Natural killer cell treated with Interleukin-12 subunit alpha and Interleukin-12 subunit beta and Interleukin-15 and Interleukin-18, amount 100 ng/mL, for 72 hours (primary cell): Measurements from ENCODE around the gene RHCE. TPM values are rescaled to one million over a fixed set of nuclear protein-coding genes. Genes with fewer than 3 reads are reported as not detected.
"Not testable (repeated sequence)": the region's sequence is repeated elsewhere in the genome, so short reads cannot be mapped to it uniquely, and the experiment has no call there.

Experiments
- ATAC-seq, 2 donors: fragments of 150-1000 bp; cut with Tn5 transposase in 1 of 2; sonication (Bioruptor Pico), chemical (Tn5 transposase) in 1 of 2; 2 replicates each; pipeline ENCODE4 v1.10.0; 2021
- DNase-seq: peaks from one replicate; pipeline ENCODE4 v3.0.0; 2022; ENCODE audit warnings: low spot score
- H3K27ac Mint-ChIP-seq, 2 donors: 1 replicate in 1 of 2; 2 replicates in 1 of 2; pipeline ENCODE4 v1.8.0; 2022; ENCODE audit warnings: mixed read lengths in 2 of 2, mild to moderate bottlenecking in 1 of 2, moderate library complexity in 1 of 2
- H3K27me3 Mint-ChIP-seq, 2 donors: 1 replicate in 1 of 2; 2 replicates in 1 of 2; pipeline ENCODE4 v1.8.0; 2022; ENCODE audit warnings: mixed read lengths in 2 of 2
- H3K36me3 Mint-ChIP-seq: one replicate; pipeline ENCODE4 v1.8.0; 2022; ENCODE audit warnings: mixed read lengths
- H3K4me1 Mint-ChIP-seq, 2 donors: 1 replicate in 1 of 2; 2 replicates in 1 of 2; pipeline ENCODE4 v1.8.0; 2022; ENCODE audit warnings: low read depth in 2 of 2, mixed read lengths in 2 of 2, mild to moderate bottlenecking in 1 of 2
- H3K4me3 Mint-ChIP-seq: one replicate; pipeline ENCODE4 v1.8.0; 2022; ENCODE audit warnings: mixed read lengths
- H3K9me3 Mint-ChIP-seq: 2 replicates; pipeline ENCODE4 v1.8.0; 2022; ENCODE audit warnings: mixed read lengths
- total RNA-seq, 2 donors: library from RNA; stranded (reverse); gene quantifications; one replicate each; pipeline ENCODE4 v1.2.3, GENCODE V29; 2022

The RHCE gene
- total RNA-seq, 2 donors from 2014 or later: not detected

DNA sequence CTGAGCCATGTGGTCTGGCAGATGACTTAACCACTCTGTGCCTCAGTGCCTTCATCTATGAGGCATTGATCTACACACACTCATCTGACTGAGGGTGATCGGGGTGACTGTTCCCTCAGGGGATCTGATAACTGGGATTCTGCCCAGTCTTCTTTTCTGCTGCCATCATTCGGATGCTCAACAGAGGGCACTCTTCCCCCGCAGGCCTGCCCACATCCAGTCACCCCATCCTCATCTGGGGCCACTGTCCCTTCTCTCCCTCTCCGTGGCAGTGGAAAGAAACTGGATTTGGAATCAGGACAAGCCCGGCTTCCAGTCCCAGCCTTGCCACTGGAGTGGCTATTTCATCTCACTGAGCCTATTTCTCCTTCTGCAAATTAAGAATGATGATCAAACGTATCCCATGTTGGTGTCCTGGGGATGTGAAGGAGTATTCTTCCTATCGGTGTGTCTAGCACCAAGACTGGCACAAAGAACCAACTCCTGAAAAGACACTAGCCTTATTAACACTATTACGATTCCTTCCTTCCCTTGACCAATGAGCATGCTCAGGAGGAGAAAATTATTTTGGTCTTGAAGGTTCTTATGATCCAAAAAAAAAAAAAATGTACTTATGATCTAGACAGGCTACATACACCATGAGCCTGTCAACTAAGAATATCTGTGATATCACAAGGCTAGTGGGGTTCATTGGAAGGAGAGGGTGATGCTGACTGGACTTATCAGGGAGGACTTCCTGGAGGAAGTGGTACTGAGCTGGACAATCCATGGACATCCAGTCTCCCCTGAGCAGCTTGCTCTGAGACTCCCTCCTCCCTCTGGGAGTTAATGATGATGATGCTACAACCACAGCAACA lies 17.4 kb downstream of the RHCE start:
- not testable (repeated sequence) for DNase-seq, H3K9me3 Mint-ChIP-seq, H3K36me3 Mint-ChIP-seq, H3K4me3 Mint-ChIP-seq, H3K27ac Mint-ChIP-seq, H3K4me1 Mint-ChIP-seq
- H3K27me3 Mint-ChIP-seq: peaks cover 17 to 26% of the 10 kb centered on the region in 2 donors
- ATAC-seq: peak; percentile 72

- H3K36me3 Mint-ChIP-seq, H3K4me1 Mint-ChIP-seq, H3K4me3 Mint-ChIP-seq, DNase-seq, H3K27ac Mint-ChIP-seq, ATAC-seq, H3K9me3 Mint-ChIP-seq: not testable (repeated sequence)
- peaks cover 25 to 38% of the 10 kb centered on the region in 2 donors for H3K27me3 Mint-ChIP-seq
These were observed 22.5 kb downstream of the RHCE start for GRCh38 chr1:25398079-25398478.

DNA sequence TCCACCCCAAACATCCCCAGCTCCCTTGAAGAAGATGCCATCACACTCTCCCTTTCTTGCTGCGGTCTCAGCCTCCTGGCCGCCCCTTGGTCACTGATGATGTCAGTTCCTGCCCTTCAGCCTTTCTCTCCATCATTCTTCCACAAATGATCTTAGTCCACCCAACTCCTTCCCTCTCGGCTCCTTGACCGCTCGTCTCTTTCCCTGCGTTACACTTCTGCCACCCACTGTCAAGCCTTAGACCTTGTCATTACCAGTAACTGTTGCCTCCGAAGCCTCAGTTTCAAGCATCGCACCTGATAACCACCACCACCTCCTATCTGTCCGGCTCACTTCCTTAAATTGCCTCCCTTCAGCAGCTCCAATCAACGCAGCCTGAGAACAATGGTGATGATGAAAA lies 23.1 kb downstream of the RHCE start:
- DNase-seq, H3K27ac Mint-ChIP-seq, H3K36me3 Mint-ChIP-seq, H3K9me3 Mint-ChIP-seq, ATAC-seq, H3K4me3 Mint-ChIP-seq, H3K4me1 Mint-ChIP-seq: not testable (repeated sequence)
- peaks cover 23 to 33% of the 10 kb centered on the region in 2 donors for H3K27me3 Mint-ChIP-seq

- Mint-ChIP-seq H3K27ac (no peak overlapping the region), H3K4me3 (no peak overlapping the region), H3K4me1 (no peaks in the 10 kb centered on the region), H3K36me3 (no peaks in the 10 kb centered on the region), H3K27me3 (peaks cover 12% of the 10 kb centered on the region in 2 donors), H3K9me3 (no peaks in the 10 kb centered on the region)
- no peak for DNase-seq
- ATAC-seq: no peak
These were observed 27.8 kb downstream of the RHCE start for GRCh38 chr1:25392841-25393240.

DNA sequence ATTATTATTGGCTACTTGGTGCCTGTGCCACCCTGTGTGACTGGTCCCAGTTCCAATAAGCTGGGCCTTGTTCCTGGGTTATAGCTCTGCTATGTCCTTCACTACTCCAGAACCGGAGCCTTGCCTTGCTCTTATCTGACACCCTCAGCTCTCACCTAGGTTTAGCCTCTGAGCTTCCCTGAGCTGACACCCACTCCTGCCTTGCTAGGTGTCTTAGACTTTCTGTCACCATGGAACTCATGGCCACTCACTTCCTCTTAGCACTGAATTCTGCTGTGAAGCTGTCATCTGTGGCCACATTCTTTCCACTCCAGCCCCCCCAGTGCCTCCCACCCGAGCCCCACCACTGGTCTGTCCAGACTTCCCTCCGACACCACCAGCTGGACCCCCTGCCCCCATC lies 30.9 kb downstream of the RHCE start:
- ATAC-seq, H3K4me3 Mint-ChIP-seq, H3K4me1 Mint-ChIP-seq, H3K36me3 Mint-ChIP-seq, H3K27me3 Mint-ChIP-seq, H3K9me3 Mint-ChIP-seq, H3K27ac Mint-ChIP-seq, DNase-seq: not testable (repeated sequence)

DNA sequence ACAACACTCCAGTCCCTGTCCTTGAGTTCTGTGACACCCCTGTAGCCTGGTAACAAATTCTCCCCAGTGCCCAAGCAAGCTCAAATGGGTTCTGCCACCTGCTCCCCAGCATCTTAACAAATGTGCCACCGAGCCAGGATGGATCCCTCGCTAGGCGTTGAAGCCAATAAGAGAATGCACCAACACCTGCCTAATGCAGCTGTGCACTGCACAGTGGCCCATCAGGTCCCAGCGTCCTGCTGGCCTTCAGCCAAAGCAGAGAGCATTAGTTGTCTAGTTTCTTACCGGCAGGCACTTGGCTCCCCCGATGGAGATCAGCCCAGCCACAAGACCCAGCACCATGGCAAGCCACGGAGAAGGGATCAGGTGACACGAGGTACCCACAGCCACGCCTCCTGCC lies 31.9 kb downstream of the RHCE start:
- DNase-seq, H3K4me1 Mint-ChIP-seq, H3K9me3 Mint-ChIP-seq, H3K27me3 Mint-ChIP-seq, ATAC-seq, H3K27ac Mint-ChIP-seq, H3K4me3 Mint-ChIP-seq, H3K36me3 Mint-ChIP-seq: not testable (repeated sequence)

- not testable (repeated sequence) for H3K27ac Mint-ChIP-seq, DNase-seq, H3K4me1 Mint-ChIP-seq, H3K4me3 Mint-ChIP-seq, H3K36me3 Mint-ChIP-seq, ATAC-seq, H3K27me3 Mint-ChIP-seq, H3K9me3 Mint-ChIP-seq
These were observed 33.5 kb downstream of the RHCE start for GRCh38 chr1:25387096-25387495.

- H3K4me3 Mint-ChIP-seq, H3K9me3 Mint-ChIP-seq, H3K27me3 Mint-ChIP-seq, H3K27ac Mint-ChIP-seq, DNase-seq, H3K4me1 Mint-ChIP-seq, H3K36me3 Mint-ChIP-seq, ATAC-seq: not testable (repeated sequence)
These were observed 36.8 kb downstream of the RHCE start for GRCh38 chr1:25383875-25384274.

DNA sequence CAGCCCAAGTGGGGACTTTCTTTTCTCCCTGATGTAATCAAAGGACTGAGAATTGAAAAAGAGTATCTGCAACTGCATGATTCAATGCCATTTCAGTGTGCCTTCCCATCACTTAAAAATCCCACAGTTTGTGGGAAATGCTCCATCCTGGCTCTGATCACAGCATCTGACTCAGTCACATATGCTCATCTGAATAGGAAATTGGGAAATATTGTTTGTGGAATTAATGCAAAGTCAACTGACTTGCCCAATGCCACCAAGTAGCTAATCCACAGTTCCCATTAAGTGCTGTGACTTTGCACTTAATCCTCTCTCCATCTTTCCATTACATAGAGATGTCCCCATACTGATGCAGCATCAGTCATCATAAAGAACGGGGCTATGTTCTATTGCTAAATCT lies 37.5 kb downstream of the RHCE start:
- H3K27ac Mint-ChIP-seq, H3K9me3 Mint-ChIP-seq, H3K4me3 Mint-ChIP-seq, H3K27me3 Mint-ChIP-seq, ATAC-seq, H3K36me3 Mint-ChIP-seq, DNase-seq, H3K4me1 Mint-ChIP-seq: not testable (repeated sequence)

DNA sequence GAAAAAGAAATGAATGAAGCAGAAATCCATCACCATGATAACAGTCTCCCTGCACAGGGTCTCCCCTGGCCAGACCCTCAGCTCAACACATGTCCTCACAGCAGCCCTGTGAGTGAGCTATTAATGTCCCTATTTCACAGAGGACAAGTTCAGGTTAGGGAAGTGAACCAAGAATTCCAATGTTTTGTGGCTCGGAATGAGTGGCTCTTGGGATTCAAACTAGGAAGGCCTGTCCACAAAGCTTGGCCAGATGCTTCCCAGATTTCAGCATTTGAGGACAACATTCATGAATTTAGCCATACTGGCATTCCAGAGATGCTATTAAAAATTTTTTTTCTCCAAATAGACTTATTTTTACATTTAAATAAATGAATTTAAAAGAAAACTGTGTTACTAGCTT lies 38.1 kb downstream of the RHCE start:
- H3K4me3 Mint-ChIP-seq, H3K27me3 Mint-ChIP-seq, H3K9me3 Mint-ChIP-seq: not testable (repeated sequence)

GRCh38 chr1:25378367-25378766 lies 42.3 kb downstream of the RHCE start:
- H3K4me3 Mint-ChIP-seq, H3K9me3 Mint-ChIP-seq, H3K27me3 Mint-ChIP-seq, H3K36me3 Mint-ChIP-seq, H3K4me1 Mint-ChIP-seq, ATAC-seq, H3K27ac Mint-ChIP-seq, DNase-seq: not testable (repeated sequence)

More for the DNA sequence above, 38.1 kb downstream of the RHCE start:
- not testable (repeated sequence) for H3K4me1 Mint-ChIP-seq, ATAC-seq, H3K27ac Mint-ChIP-seq, DNase-seq, H3K36me3 Mint-ChIP-seq

DNA sequence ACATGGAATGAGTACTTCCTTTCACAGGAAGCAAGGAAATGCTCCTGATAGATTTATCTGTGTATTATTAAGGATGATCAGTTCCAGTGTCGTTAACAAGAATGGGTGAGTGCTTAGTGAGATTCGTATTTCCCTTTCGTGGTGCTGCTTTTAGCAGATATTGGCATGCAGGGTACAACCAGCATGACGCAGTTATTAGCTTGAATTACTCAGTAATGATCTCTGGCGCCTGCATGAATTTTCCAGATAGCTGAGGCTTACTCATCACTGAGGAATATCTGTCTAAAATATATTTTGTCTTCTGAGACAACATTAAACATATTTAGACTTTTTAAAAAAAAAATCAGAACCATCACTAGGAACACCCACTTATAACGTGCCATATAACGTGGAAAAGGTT lies 48.9 kb downstream of the RHCE start:
- H3K4me3 Mint-ChIP-seq, H3K27ac Mint-ChIP-seq, H3K9me3 Mint-ChIP-seq, DNase-seq, ATAC-seq, H3K27me3 Mint-ChIP-seq, H3K36me3 Mint-ChIP-seq, H3K4me1 Mint-ChIP-seq: not testable (repeated sequence)

GRCh38 chr1:25369691-25370271 lies 50.8 kb downstream of the RHCE start:
- not testable (repeated sequence) for H3K9me3 Mint-ChIP-seq, DNase-seq, H3K4me3 Mint-ChIP-seq, H3K27ac Mint-ChIP-seq, H3K36me3 Mint-ChIP-seq, ATAC-seq, H3K4me1 Mint-ChIP-seq, H3K27me3 Mint-ChIP-seq

DNA sequence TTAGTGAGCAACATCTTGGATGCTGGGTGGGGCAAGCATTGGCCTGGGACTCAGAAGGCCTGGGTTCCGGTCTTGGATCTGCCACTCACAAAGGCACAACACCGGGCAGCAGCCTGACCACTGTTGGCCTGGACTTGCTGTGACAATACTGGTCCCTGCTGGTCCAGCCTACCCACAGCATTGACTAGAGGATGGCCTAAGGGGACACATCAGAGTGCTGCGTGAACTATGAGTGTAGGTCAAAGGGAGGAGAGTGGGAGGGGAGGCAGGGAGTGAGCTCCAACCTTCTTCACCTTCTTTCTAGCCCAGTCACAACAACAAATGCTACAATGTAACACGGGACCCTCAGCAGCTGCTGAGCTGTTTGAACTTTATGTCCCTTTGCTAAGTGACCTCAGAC lies 51.4 kb downstream of the RHCE start:
- ATAC-seq: peak in 1 of 2 donors; percentile 48
- Mint-ChIP-seq H3K4me3 (no peak overlapping the region), H3K36me3 (no peaks in the 10 kb centered on the region), H3K27me3 (no peaks in the 10 kb centered on the region), H3K9me3 (no peaks in the 10 kb centered on the region), H3K4me1 (no peaks in the 10 kb centered on the region), H3K27ac (no peak overlapping the region)
- no peak for DNase-seq
